Neural crest cell (in vitro differentiated cells): ENCODE data around the gene PPFIA3. TPM values are rescaled to one million over a fixed set of nuclear protein-coding genes. Genes with fewer than 3 reads are reported as not detected.
"Not testable (repeated sequence)": the region's sequence is repeated elsewhere in the genome, so short reads cannot be mapped to it uniquely, and the experiment has no call there.

Experiments used
- DNase-seq: peaks from one replicate; pipeline ENCODE4 v3.0.0; 2021; ENCODE audit warnings: low read depth, mixed read lengths, low spot score
- H3K27ac Mint-ChIP-seq: one replicate; pipeline ENCODE4 v1.8.0; 2021; ENCODE audit warnings: mild to moderate bottlenecking, mixed read lengths; ENCODE audit not compliant: unreplicated experiment
- H3K27me3 Mint-ChIP-seq: 2 replicates; pipeline ENCODE4 v1.8.0; 2021; ENCODE audit warnings: low read depth, mild to moderate bottlenecking, mixed read lengths
- H3K36me3 Mint-ChIP-seq: 2 replicates; pipeline ENCODE4 v1.8.0; 2021; ENCODE audit warnings: low read depth, mild to moderate bottlenecking, mixed read lengths
- H3K4me1 Mint-ChIP-seq: 2 replicates; pipeline ENCODE4 v1.8.0; 2021; ENCODE audit warnings: mixed read lengths
- H3K4me3 Mint-ChIP-seq: one replicate; pipeline ENCODE4 v1.8.0; 2021; ENCODE audit warnings: mild to moderate bottlenecking, mixed read lengths
- H3K9me3 Mint-ChIP-seq: 2 replicates; pipeline ENCODE4 v1.8.0; 2021; ENCODE audit warnings: mixed read lengths
- total RNA-seq: library from RNA; stranded (reverse); gene quantifications from 2 replicates; pipeline ENCODE4 v1.2.1, GENCODE V29; 2021
- TF ChIP-seq, protein P1 (sequence below): fragments of 200-600 bp; sonication (generic); conservative IDR thresholded peaks from 2 replicates; pipeline ENCODE4 v1.5.0; 2021; ENCODE audit warnings: antibody characterized with exemption, mild to moderate bottlenecking

The PPFIA3 gene
- total RNA-seq, 1 donor from 2014 or later = 22.7 TPM

DNA sequence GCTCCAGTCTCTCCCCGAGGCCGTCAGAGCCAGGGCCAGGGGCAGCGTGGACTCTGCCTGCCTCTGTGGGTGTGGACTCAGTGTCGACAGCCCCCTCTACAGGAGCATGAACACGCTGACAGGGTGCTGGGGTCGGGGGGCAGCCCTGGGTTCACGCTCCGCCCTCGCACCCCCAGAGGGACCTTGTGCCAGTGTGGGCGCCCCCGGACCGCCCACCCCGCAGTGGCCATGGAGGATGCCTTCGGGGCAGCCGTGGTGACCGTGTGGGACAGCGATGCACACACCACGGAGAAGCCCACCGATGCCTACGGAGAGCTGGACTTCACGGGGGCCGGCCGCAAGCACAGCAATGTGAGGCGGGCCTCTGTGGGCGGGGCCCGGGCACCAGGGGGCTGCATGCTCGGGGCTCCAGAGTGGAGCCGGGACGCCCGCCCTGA, 46.5 kb downstream of the PPFIA3 start:
- H3K4me1 Mint-ChIP-seq = no peaks in the 10 kb centered on the region
- H3K36me3 Mint-ChIP-seq = peaks cover 3% of the 10 kb centered on the region
- no peak for DNase-seq
- H3K4me3 Mint-ChIP-seq = no peak overlapping the region
- no peaks in the 10 kb centered on the region for H3K9me3 Mint-ChIP-seq
- peaks cover 3% of the 10 kb centered on the region for H3K27me3 Mint-ChIP-seq
- H3K27ac Mint-ChIP-seq = no peak overlapping the region
- TF ChIP-seq, protein P1, sequence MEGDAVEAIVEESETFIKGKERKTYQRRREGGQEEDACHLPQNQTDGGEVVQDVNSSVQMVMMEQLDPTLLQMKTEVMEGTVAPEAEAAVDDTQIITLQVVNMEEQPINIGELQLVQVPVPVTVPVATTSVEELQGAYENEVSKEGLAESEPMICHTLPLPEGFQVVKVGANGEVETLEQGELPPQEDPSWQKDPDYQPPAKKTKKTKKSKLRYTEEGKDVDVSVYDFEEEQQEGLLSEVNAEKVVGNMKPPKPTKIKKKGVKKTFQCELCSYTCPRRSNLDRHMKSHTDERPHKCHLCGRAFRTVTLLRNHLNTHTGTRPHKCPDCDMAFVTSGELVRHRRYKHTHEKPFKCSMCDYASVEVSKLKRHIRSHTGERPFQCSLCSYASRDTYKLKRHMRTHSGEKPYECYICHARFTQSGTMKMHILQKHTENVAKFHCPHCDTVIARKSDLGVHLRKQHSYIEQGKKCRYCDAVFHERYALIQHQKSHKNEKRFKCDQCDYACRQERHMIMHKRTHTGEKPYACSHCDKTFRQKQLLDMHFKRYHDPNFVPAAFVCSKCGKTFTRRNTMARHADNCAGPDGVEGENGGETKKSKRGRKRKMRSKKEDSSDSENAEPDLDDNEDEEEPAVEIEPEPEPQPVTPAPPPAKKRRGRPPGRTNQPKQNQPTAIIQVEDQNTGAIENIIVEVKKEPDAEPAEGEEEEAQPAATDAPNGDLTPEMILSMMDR = no peak

DNA sequence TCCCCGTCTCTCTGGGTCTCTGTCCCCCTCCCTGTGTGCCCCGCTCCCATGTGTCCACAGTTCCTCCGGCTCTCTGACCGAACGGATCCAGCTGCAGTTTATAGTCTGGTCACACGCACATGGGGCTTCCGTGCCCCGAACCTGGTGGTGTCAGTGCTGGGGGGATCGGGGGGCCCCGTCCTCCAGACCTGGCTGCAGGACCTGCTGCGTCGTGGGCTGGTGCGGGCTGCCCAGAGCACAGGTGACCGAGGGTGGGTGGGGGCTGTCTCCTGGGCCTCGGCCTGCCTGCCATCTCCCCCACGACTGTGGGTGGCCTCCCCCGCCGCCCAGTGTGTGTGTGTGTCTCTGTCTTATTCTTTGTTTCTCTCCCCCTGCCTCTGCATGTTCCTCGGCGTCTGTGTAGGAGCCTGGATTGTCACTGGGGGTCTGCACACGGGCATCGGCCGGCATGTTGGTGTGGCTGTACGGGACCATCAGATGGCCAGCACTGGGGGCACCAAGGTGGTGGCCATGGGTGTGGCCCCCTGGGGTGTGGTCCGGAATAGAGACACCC, 48.6 kb downstream of the PPFIA3 start:
- Mint-ChIP-seq H3K27me3 (peaks cover 3% of the 10 kb centered on the region), H3K9me3 (no peaks in the 10 kb centered on the region), H3K36me3 (peaks cover 3% of the 10 kb centered on the region), H3K4me1 (no peaks in the 10 kb centered on the region), H3K4me3 (no peak overlapping the region), H3K27ac (no peak overlapping the region)
- no peak for DNase-seq
- TF ChIP-seq, protein P1 = no peak

- H3K4me3 Mint-ChIP-seq = no peak overlapping the region
These were observed 49.1 kb downstream of the PPFIA3 start for GRCh38 chr19:49168421-49168820.

GRCh38 chr19:49173198-49173597, 53.9 kb downstream of the PPFIA3 start:
- Mint-ChIP-seq H3K9me3 (no peaks in the 10 kb centered on the region), H3K27me3 (no peaks in the 10 kb centered on the region), H3K36me3 (peaks cover 3% of the 10 kb centered on the region), H3K4me1 (no peaks in the 10 kb centered on the region), H3K27ac (no peak overlapping the region), H3K4me3 (no peak overlapping the region)
- TF ChIP-seq, protein P1 = no peak
- no peak for DNase-seq

More at GRCh38 chr19:49168421-49168820, 49.1 kb downstream of the PPFIA3 start:
- peaks cover 3% of the 10 kb centered on the region for H3K27me3 Mint-ChIP-seq
- H3K36me3 Mint-ChIP-seq = peaks cover 3% of the 10 kb centered on the region
- H3K4me1 Mint-ChIP-seq = no peaks in the 10 kb centered on the region
- no peak for DNase-seq
- H3K27ac Mint-ChIP-seq = no peak overlapping the region
- no peaks in the 10 kb centered on the region for H3K9me3 Mint-ChIP-seq
- TF ChIP-seq, protein P1 = no peak

- no peak overlapping the region for H3K4me3 Mint-ChIP-seq
- no peak for DNase-seq
- TF ChIP-seq, protein P1 = no peak
- H3K36me3 Mint-ChIP-seq = peaks cover 12% of the 10 kb centered on the region
- peaks cover 10% of the 10 kb centered on the region for H3K9me3 Mint-ChIP-seq
- H3K27me3 Mint-ChIP-seq = no peaks in the 10 kb centered on the region
- H3K4me1 Mint-ChIP-seq = no peaks in the 10 kb centered on the region
- H3K27ac Mint-ChIP-seq = no peak overlapping the region
These were observed 61.3 kb downstream of the PPFIA3 start for GRCh38 chr19:49180659-49181058.

GRCh38 chr19:49182010-49182847, 62.9 kb downstream of the PPFIA3 start:
- not testable (repeated sequence) for H3K4me1 Mint-ChIP-seq, DNase-seq, H3K9me3 Mint-ChIP-seq, H3K4me3 Mint-ChIP-seq, H3K27me3 Mint-ChIP-seq, H3K27ac Mint-ChIP-seq
- H3K36me3 Mint-ChIP-seq = peaks cover 12% of the 10 kb centered on the region
